CD4-positive, alpha-beta memory T cell (primary cell): ENCODE data around the gene PAM16. TPM values are rescaled to one million over a fixed set of nuclear protein-coding genes. Genes with fewer than 3 reads are reported as not detected.

Source experiments
- CTCF ChIA-PET: fragments of 350-600 bp; sonication (Branson Sonifier 250); formaldehyde crosslinking; loops from one replicate; lab custom pipeline; 2021; ENCODE audit warnings: inconsistent platforms; ENCODE audit not compliant: partially characterized antibody; lab: Charles Lee
- POLR2A ChIA-PET: fragments of 350-600 bp; sonication (Branson Sonifier 250); formaldehyde crosslinking; loops from one replicate; lab custom pipeline; 2021; ENCODE audit not compliant: partially characterized antibody; lab: Charles Lee
- DNase-seq, 5 donors: peaks; one replicate each; pipeline versions ENCODE4 v3.0.0 to v3.0.0-alpha.2; 2020 to 2022; ENCODE audit warnings: mixed read lengths in 1 of 5
- H3K27ac ChIP-seq: one replicate; pipeline ENCODE4 v1.7.0; 2013; ENCODE audit warnings: low read depth, low read length
- H3K27me3 ChIP-seq: 2 replicates; pipeline ENCODE4 v1.7.0; 2013; ENCODE audit warnings: mild to moderate bottlenecking, low read length, moderate library complexity; ENCODE audit not compliant: insufficient read depth
- H3K36me3 ChIP-seq: 2 replicates; pipeline ENCODE4 v1.7.0; 2013; ENCODE audit warnings: mild to moderate bottlenecking, low read length, moderate library complexity; ENCODE audit not compliant: insufficient read depth
- H3K4me1 ChIP-seq: 2 replicates; pipeline ENCODE4 v1.7.0; 2013; ENCODE audit warnings: mild to moderate bottlenecking, low read length, moderate library complexity; ENCODE audit not compliant: insufficient read depth
- H3K4me3 ChIP-seq, 2 donors: one replicate each; pipeline ENCODE4 v1.7.0; 2013; ENCODE audit warnings: low read length in 2 of 2, mild to moderate bottlenecking in 1 of 2
- H3K9me3 ChIP-seq, 2 donors: one replicate each; pipeline ENCODE4 v1.7.0; 2013; ENCODE audit warnings: low read length in 2 of 2, control low read depth in 1 of 2; ENCODE audit not compliant: control insufficient read depth in 1 of 2
- H3K27ac Mint-ChIP-seq, 7 donors: one replicate each; pipeline ENCODE4 v1.8.0; 2020 to 2021; ENCODE audit warnings: mixed read lengths in 7 of 7, mild to moderate bottlenecking in 6 of 7, inconsistent platforms in 3 of 7, moderate library complexity in 3 of 7
- H3K27me3 Mint-ChIP-seq, 2 donors: one replicate each; pipeline ENCODE4 v1.8.0; 2020 to 2021; ENCODE audit warnings: mixed read lengths in 2 of 2
- H3K36me3 Mint-ChIP-seq, 2 donors: one replicate each; pipeline ENCODE4 v1.8.0; 2020 to 2021; ENCODE audit warnings: mixed read lengths in 2 of 2, inconsistent platforms in 1 of 2, mild to moderate bottlenecking in 1 of 2
- H3K4me1 Mint-ChIP-seq, 4 donors: one replicate each; pipeline ENCODE4 v1.8.0; 2020 to 2021; ENCODE audit warnings: mixed read lengths in 4 of 4, mild to moderate bottlenecking in 1 of 4
- H3K4me3 Mint-ChIP-seq, 8 donors: one replicate each; pipeline ENCODE4 v1.8.0; 2020 to 2021; ENCODE audit warnings: mixed read lengths in 8 of 8, mild to moderate bottlenecking in 7 of 8, moderate library complexity in 6 of 8, inconsistent platforms in 3 of 8
- H3K9me3 Mint-ChIP-seq, 8 donors: one replicate each; pipeline ENCODE4 v1.8.0; 2020 to 2021; ENCODE audit warnings: mixed read lengths in 8 of 8, mild to moderate bottlenecking in 5 of 8, inconsistent platforms in 3 of 8, moderate library complexity in 1 of 8
- intact Hi-C: fragments of 100-400 bp; cut with micrococcal nuclease; formaldehyde crosslinking; loops from one replicate; pipeline ENCODE4 v1.15.1; 2023
- polyA plus RNA-seq, 2 donors: library from polyadenylated mRNA; unstranded; fragments of 300-500 nt; fragmentation: Illumina TruSeq; gene quantifications; one replicate each; pipeline ENCODE4 v1.2.3, GENCODE V29; 2021
- total RNA-seq, 2 experiments: library from RNA; stranded (reverse); gene quantifications; one replicate each; pipeline ENCODE4 v1.2.3, GENCODE V29; 2021

Gene PAM16
- total and polyA plus RNA-seq, 4 experiments from 2014 or later: 34.6 to 54.8 (median 36.7) TPM

GRCh38 chr16:4392382-4393239 lies 41.5 kb upstream of the PAM16 start:
- ChIA-PET CTCF (interaction anchor here (1.1 to 4.4 kb wide), 2 partner anchors 10 to 103 kb away, joined by 3 to 16 read pairs; no protein-coding TSS in a partner anchor), POLR2A (interaction anchor here (1.6 kb wide), 1 partner anchor 139 kb away, joined by 3 read pairs; no protein-coding TSS in a partner anchor)
- DNase-seq: no peak
- H3K9me3 ChIP-seq: no peaks in the 10 kb centered on the region
- no peak overlapping the region for H3K4me3 ChIP-seq
- H3K4me3 Mint-ChIP-seq: no peak overlapping the region
- peaks cover 73% of the 10 kb centered on the region for H3K36me3 ChIP-seq
- H3K4me1 ChIP-seq: no peaks in the 10 kb centered on the region
- no peak overlapping the region for H3K27ac ChIP-seq
- H3K27me3 Mint-ChIP-seq: no peaks in the 10 kb centered on the region
- intact Hi-C loops: no loop called here
- no peaks in the 10 kb centered on the region for H3K27me3 ChIP-seq
- H3K9me3 Mint-ChIP-seq: peaks cover 0 to 6% (median 0%) of the 10 kb centered on the region in 8 donors
- H3K27ac Mint-ChIP-seq: peak overlapping the region in 3 of 7 donors; percentile 29 to 93 (median 68)
- peaks cover 15 to 68% of the 10 kb centered on the region in 2 donors for H3K36me3 Mint-ChIP-seq
- peaks cover 4 to 11% (median 5%) of the 10 kb centered on the region in 4 donors for H3K4me1 Mint-ChIP-seq

- ChIA-PET POLR2A (interaction anchor here (1.2 kb wide), 1 partner anchor 24 kb away, joined by 3 read pairs; no protein-coding TSS in a partner anchor), CTCF (interaction anchor here (0.9 to 4.4 kb wide), 2 partner anchors 10 to 119 kb away, joined by 3 to 16 read pairs; partner anchors contain the start of gene TFAP4)
- intact Hi-C loops: no loop called here
- Histone ChIP-seq H3K27me3 (no peaks in the 10 kb centered on the region), H3K4me3 (no peak overlapping the region), H3K36me3 (peaks cover 77% of the 10 kb centered on the region), H3K4me1 (no peaks in the 10 kb centered on the region), H3K9me3 (no peaks in the 10 kb centered on the region), H3K27ac (no peak overlapping the region)
- peaks cover 4 to 11% (median 5%) of the 10 kb centered on the region in 4 donors for H3K4me1 Mint-ChIP-seq
- H3K4me3 Mint-ChIP-seq: no peak overlapping the region
- peak overlapping the region in 3 of 7 donors; percentile 17 to 93 (median 79) for H3K27ac Mint-ChIP-seq
- peaks cover 0 to 6% (median 0%) of the 10 kb centered on the region in 8 donors for H3K9me3 Mint-ChIP-seq
- peaks cover 18 to 69% of the 10 kb centered on the region in 2 donors for H3K36me3 Mint-ChIP-seq
- DNase-seq: no peak
- no peaks in the 10 kb centered on the region for H3K27me3 Mint-ChIP-seq
Observed at GRCh38 chr16:4391631-4392381, 40.7 kb upstream of the PAM16 start.

GRCh38 chr16:4390266-4391260 lies 39.4 kb upstream of the PAM16 start:
- Histone ChIP-seq H3K4me1 (no peaks in the 10 kb centered on the region), H3K9me3 (no peaks in the 10 kb centered on the region), H3K4me3 (no peak overlapping the region), H3K27ac (no peak overlapping the region), H3K27me3 (no peaks in the 10 kb centered on the region), H3K36me3 (peaks cover 79% of the 10 kb centered on the region)
- H3K9me3 Mint-ChIP-seq: peaks cover 0 to 6% (median 0%) of the 10 kb centered on the region in 8 donors
- peak overlapping the region in 2 of 8 donors; percentile 25 to 39 for H3K4me3 Mint-ChIP-seq
- POLR2A ChIA-PET: interaction anchor here (1.2 kb wide), 1 partner anchor 25 kb away, joined by 3 read pairs; no protein-coding TSS in a partner anchor
- no peak for DNase-seq
- H3K27ac Mint-ChIP-seq: peak overlapping the region in 4 of 7 donors; percentile 10 to 80 (median 56)
- CTCF ChIA-PET: interaction anchor here (0.6 to 4.4 kb wide), 4 partner anchors 12 to 269 kb away, joined by 3 to 16 read pairs (median 3); partner anchors contain the start of gene TFAP4
- H3K27me3 Mint-ChIP-seq: no peaks in the 10 kb centered on the region
- peaks cover 13 to 70% of the 10 kb centered on the region in 2 donors for H3K36me3 Mint-ChIP-seq
- peaks cover 1 to 4% (median 3%) of the 10 kb centered on the region in 4 donors for H3K4me1 Mint-ChIP-seq
- intact Hi-C loops: no loop called here

- Histone ChIP-seq H3K27me3 (no peaks in the 10 kb centered on the region), H3K27ac (no peak overlapping the region), H3K9me3 (no peaks in the 10 kb centered on the region), H3K4me1 (no peaks in the 10 kb centered on the region), H3K36me3 (peaks cover 75% of the 10 kb centered on the region), H3K4me3 (no peak overlapping the region)
- H3K36me3 Mint-ChIP-seq: peaks cover 11 to 66% of the 10 kb centered on the region in 2 donors
- H3K9me3 Mint-ChIP-seq: peaks cover 0 to 4% (median 0%) of the 10 kb centered on the region in 8 donors
- H3K27me3 Mint-ChIP-seq: no peaks in the 10 kb centered on the region
- CTCF ChIA-PET: interaction anchor here (4.4 kb wide), 1 partner anchor 13 kb away, joined by 16 read pairs; no protein-coding TSS in a partner anchor
- DNase-seq: no peak
- H3K4me3 Mint-ChIP-seq: no peak overlapping the region
- intact Hi-C loops: no loop called here
- peak overlapping the region in 3 of 7 donors; percentile 57 to 80 (median 71) for H3K27ac Mint-ChIP-seq
- POLR2A ChIA-PET: no interaction called here
- H3K4me1 Mint-ChIP-seq: peaks cover 0 to 5% (median 1%) of the 10 kb centered on the region in 4 donors
Observed at GRCh38 chr16:4389051-4389955, 38.2 kb upstream of the PAM16 start.

- intact Hi-C loops: no loop called here
- Histone ChIP-seq H3K27ac (no peak overlapping the region), H3K36me3 (peaks cover 78% of the 10 kb centered on the region), H3K27me3 (no peaks in the 10 kb centered on the region), H3K9me3 (no peaks in the 10 kb centered on the region), H3K4me3 (no peak overlapping the region), H3K4me1 (no peaks in the 10 kb centered on the region)
- Mint-ChIP-seq H3K27ac (peak overlapping the region in 2 of 7 donors; percentile 57 to 88), H3K27me3 (no peaks in the 10 kb centered on the region), H3K4me3 (no peak overlapping the region), H3K4me1 (peaks cover 0 to 5% (median 1%) of the 10 kb centered on the region in 4 donors), H3K9me3 (peaks cover 0 to 3% (median 0%) of the 10 kb centered on the region in 8 donors), H3K36me3 (peaks cover 11 to 60% of the 10 kb centered on the region in 2 donors)
- no peak for DNase-seq
- ChIA-PET POLR2A (no interaction called here), CTCF (interaction anchor here (0.8 kb wide), 1 partner anchor 14 kb away, joined by 3 read pairs; no protein-coding TSS in a partner anchor)
Observed at GRCh38 chr16:4388271-4389021, 37.3 kb upstream of the PAM16 start.
